HepG2 (cell line): Measurements from ENCODE around the gene GFAP. TPM values are rescaled to one million over a fixed set of nuclear protein-coding genes. Genes with fewer than 3 reads are reported as not detected.

Experiments
- ARNT ChIP-seq: fragments of 450-650 bp; IDR thresholded peaks from 2 replicates; pipeline ENCODE4 v1.6.1; 2017
- CHD4 ChIP-seq: fragments of 200-600 bp; sonication (generic); IDR thresholded peaks from 2 replicates; pipeline ENCODE4 v1.7.0; 2017; ENCODE audit warnings: mild to moderate bottlenecking, low read length, borderline replicate concordance
- FOXA1 ChIP-seq, 2 experiments: fragments of 450-650 bp in 1 of 2; sonication (generic) in 1 of 2; formaldehyde crosslinking in 1 of 2; IDR thresholded peaks; 2 replicates each; pipeline versions ENCODE4 v1.4.0 to v1.6.1; 2016 to 2020; ENCODE audit warnings: missing genetic modification reagents in 1 of 2
- FOXC1 ChIP-seq: sonication (generic); formaldehyde crosslinking; IDR thresholded peaks from 2 replicates; pipeline ENCODE4 v1.8.0; 2022; ENCODE audit warnings: mild to moderate bottlenecking, missing genetic modification reagents, borderline replicate concordance
- FOXP1 ChIP-seq, 2 experiments: fragments of 450-650 bp in 1 of 2; IDR thresholded peaks; 2 replicates each; pipeline ENCODE4 v1.6.1; 2017 to 2018; ENCODE audit warnings: antibody characterized with exemption in 1 of 2
- HES4 ChIP-seq: sonication (generic); formaldehyde crosslinking; IDR thresholded peaks from 2 replicates; pipeline ENCODE4 v1.9.0; 2021; ENCODE audit warnings: mild to moderate bottlenecking, missing genetic modification reagents, borderline replicate concordance
- LCORL ChIP-seq, 2 experiments: fragments of 450-650 bp in 1 of 2; sonication (generic) in 1 of 2; formaldehyde crosslinking in 1 of 2; IDR thresholded peaks; 2 replicates each; pipeline versions ENCODE4 v1.5.0 to v1.6.1; 2017 to 2020; ENCODE audit warnings: antibody characterized with exemption in 1 of 2, missing genetic modification reagents in 1 of 2
- MIER2 ChIP-seq: IDR thresholded peaks from 2 replicates; pipeline ENCODE4 v1.6.1; 2016; ENCODE audit warnings: missing biosample characterization, missing genetic modification reagents
- MTA1 ChIP-seq: sonication (generic); formaldehyde crosslinking; IDR thresholded peaks from 2 replicates; pipeline ENCODE4 v1.4.0; 2020; ENCODE audit warnings: missing genetic modification reagents, mild to moderate bottlenecking, borderline replicate concordance
- NFIB ChIP-seq: sonication (generic); formaldehyde crosslinking; IDR thresholded peaks from 2 replicates; pipeline ENCODE4 v1.9.0; 2021; ENCODE audit warnings: missing genetic modification reagents, mild to moderate bottlenecking, borderline replicate concordance
- NR2C2 ChIP-seq: sonication (generic); formaldehyde crosslinking; IDR thresholded peaks from 2 replicates; pipeline ENCODE4 v1.4.0; 2020; ENCODE audit warnings: missing genetic modification reagents, mild to moderate bottlenecking, moderate library complexity, borderline replicate concordance
- REST ChIP-seq, 2 experiments: IDR thresholded peaks; 2 replicates each; pipeline ENCODE4 v1.6.1; 2011 to 2012; ENCODE audit warnings: low read length in 2 of 2, borderline replicate concordance in 1 of 2, low read depth in 1 of 2, mild to moderate bottlenecking in 1 of 2, moderate library complexity in 1 of 2
- RFX5 ChIP-seq: IDR thresholded peaks from 2 replicates; pipeline ENCODE4 v1.6.1; 2011; ENCODE audit warnings: low read depth, low read length, improper control_type of control experiment
- SMYD3 ChIP-seq: sonication (generic); formaldehyde crosslinking; IDR thresholded peaks from 2 replicates; pipeline ENCODE4 v1.8.1; 2023; ENCODE audit warnings: mild to moderate bottlenecking, missing genetic modification reagents
- STAG1 ChIP-seq: sonication (generic); formaldehyde crosslinking; IDR thresholded peaks from 2 replicates; pipeline ENCODE4 v1.4.0; 2020; ENCODE audit warnings: missing genetic modification reagents
- TAF15 ChIP-seq: fragments of 200-400 bp; formaldehyde crosslinking; IDR thresholded peaks from one replicate; pipeline ENCODE4 v1.6.1; 2018; ENCODE audit warnings: mild to moderate bottlenecking, low read depth, low read length; ENCODE audit not compliant: poor library complexity, severe bottlenecking
- TP53 ChIP-seq: sonication (generic); formaldehyde crosslinking; conservative IDR thresholded peaks from 2 replicates; pipeline ENCODE4 v1.4.0; 2020; ENCODE audit warnings: missing genetic modification reagents
- ZNF12 ChIP-seq: sonication (generic); formaldehyde crosslinking; IDR thresholded peaks from 2 replicates; pipeline ENCODE4 v1.5.0; 2020; ENCODE audit warnings: missing genetic modification reagents
- ZNF136 ChIP-seq: sonication (generic); formaldehyde crosslinking; IDR thresholded peaks from 2 replicates; pipeline ENCODE4 v1.8.1; 2022; ENCODE audit warnings: low read depth, mild to moderate bottlenecking, moderate library complexity, missing genetic modification reagents
- ZNF557 ChIP-seq: sonication (generic); formaldehyde crosslinking; IDR thresholded peaks from 2 replicates; pipeline ENCODE4 v1.4.0; 2020; ENCODE audit warnings: missing genetic modification reagents
- polyA plus RNA-seq, 8 experiments: library from polyadenylated mRNA; depleted of rRNA in 3 of 8; stranded (reverse) in 7 of 8; unstranded in 1 of 8; fragments of >200 nt; fragmentation: Illumina TruSeq in 4 of 8; extraction: Trizol in 4 of 8; gene quantifications; 2 replicates each; pipeline versions ENCODE4 v1.2.1 to v1.2.3, GENCODE V29; 2011 to 2016; ENCODE audit warnings: low read depth in 4 of 8, missing spikeins in 1 of 8, mixed read lengths in 1 of 8; ENCODE audit not compliant: insufficient read depth in 1 of 8
- total RNA-seq, 5 experiments: library from RNA; depleted of rRNA; stranded (reverse); fragments of >200 nt; fragmentation: Illumina TruSeq; extraction: Trizol; gene quantifications; 2 replicates each; pipeline ENCODE4 v1.2.3, GENCODE V29; 2016; ENCODE audit warnings: low read depth in 1 of 5
- TF ChIP-seq, protein P1 (sequence below), 2 experiments: fragments of 450-650 bp in 1 of 2; sonication (generic) in 1 of 2; formaldehyde crosslinking; IDR thresholded peaks; 2 replicates each; pipeline versions ENCODE4 v1.5.0 to v1.8.0; 2020 to 2022; ENCODE audit warnings: mild to moderate bottlenecking in 1 of 2, missing genetic modification reagents in 1 of 2
- TF ChIP-seq, protein P2 (sequence below): sonication (generic); IDR thresholded peaks from 2 replicates; pipeline ENCODE4 v1.6.1; 2016; ENCODE audit warnings: low read depth, borderline replicate concordance
- TF ChIP-seq, protein P3 (sequence below): sonication (generic); formaldehyde crosslinking; IDR thresholded peaks from 2 replicates; pipeline ENCODE4 v1.4.0; 2020; ENCODE audit warnings: mild to moderate bottlenecking, missing genetic modification reagents

The GFAP gene
- total and polyA plus RNA-seq, 2 of the 13 experiments (the other 11 are each of a cell fraction or from before 2014, with no cell fraction given) = 0.11 to 0.29 TPM

DNA sequence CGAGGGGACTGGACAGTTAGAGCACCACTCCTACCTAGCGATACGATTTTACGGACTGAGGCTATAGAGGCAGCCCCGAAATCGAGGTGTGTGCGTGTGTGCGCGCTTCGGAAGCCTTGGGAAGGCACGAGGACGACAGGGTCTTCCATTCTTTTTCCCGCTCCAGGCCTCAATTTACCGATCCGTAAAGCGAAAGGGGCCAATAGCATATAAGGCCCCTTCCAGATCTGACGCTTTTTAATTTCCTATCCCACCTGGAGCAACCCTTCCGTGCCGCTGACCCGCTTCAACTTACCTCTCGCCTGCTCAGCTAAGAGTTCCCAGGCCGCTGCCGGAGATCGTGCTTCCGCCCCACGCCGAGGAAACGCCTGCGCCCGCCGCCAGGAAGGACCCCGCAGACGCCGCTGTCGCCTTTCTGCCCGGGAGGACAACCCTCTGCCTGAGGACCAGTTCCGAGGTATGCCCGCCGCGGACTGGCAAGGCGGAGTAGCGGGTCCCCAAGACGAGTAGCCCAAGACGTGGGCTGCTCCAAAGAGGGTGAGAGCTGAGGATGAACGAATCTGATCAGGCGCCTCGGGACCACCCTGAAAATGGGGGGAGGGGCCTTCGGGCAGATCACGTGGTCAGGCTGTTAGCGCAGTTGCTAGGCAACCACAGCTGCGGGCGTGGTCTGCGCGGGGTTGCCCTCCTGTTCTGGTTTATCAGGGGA is 16.1 kb downstream of the GFAP start, which contains the start of gene EFTUD2 (continued):
- TF ChIP-seq RFX5 (no peak), MTA1 (CRISPR knock-in tag) (peak; percentile 86; the same call in 1 of the 2 replicates), STAG1 (no peak), CHD4 (no peak), REST (IDR thresholded peaks at IDR 0.05; ENCODE audit: borderline replicate concordance in 1 of 2, low read depth in 1 of 2, low read length in 2 of 2) (peak in 1 of 2 experiments; percentile 40; a peak in 1 of 4 replicates), TAF15 (peak; percentile 56), FOXC1 (CRISPR knock-in tag) (peak; percentile 97), SMYD3 (CRISPR knock-in tag) (peak; percentile 99), FOXA1 (IDR thresholded peaks at IDR 0.05) (no peak), FOXA1 (CRISPR knock-in tag; IDR thresholded peaks at IDR 0.05) (0 out of 2 replicates have a peak, but pooled peaks have one; percentile 13), ZNF136 (CRISPR knock-in tag) (peak; percentile 92; the same call in 1 of the 2 replicates), TP53 (peak; percentile 75; the same call in 1 of the 2 replicates), ZNF557 (no peak; the same call in 1 of the 2 replicates), FOXP1 (IDR thresholded peaks at IDR 0.05) (no peak), FOXP1 (CRISPR knock-in tag; IDR thresholded peaks at IDR 0.05) (peak; percentile 55; the same call in 1 of the 2 replicates), NFIB (no peak), LCORL (IDR thresholded peaks at IDR 0.05) (peak; percentile 90), LCORL (CRISPR knock-in tag; IDR thresholded peaks at IDR 0.05) (no peak; the same call in none of the 2 replicates), MIER2 (peak; percentile 82; the same call in 1 of the 2 replicates), ARNT (no peak), HES4 (CRISPR knock-in tag) (peak; percentile 78; the same call in 1 of the 2 replicates), NR2C2 (CRISPR knock-in tag) (peak; percentile 90), ZNF12 (CRISPR knock-in tag) (peak; percentile 58; the same call in 1 of the 2 replicates)
- TF ChIP-seq, protein P1, sequence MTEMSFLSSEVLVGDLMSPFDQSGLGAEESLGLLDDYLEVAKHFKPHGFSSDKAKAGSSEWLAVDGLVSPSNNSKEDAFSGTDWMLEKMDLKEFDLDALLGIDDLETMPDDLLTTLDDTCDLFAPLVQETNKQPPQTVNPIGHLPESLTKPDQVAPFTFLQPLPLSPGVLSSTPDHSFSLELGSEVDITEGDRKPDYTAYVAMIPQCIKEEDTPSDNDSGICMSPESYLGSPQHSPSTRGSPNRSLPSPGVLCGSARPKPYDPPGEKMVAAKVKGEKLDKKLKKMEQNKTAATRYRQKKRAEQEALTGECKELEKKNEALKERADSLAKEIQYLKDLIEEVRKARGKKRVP (CRISPR knock-in tag; IDR thresholded peaks at IDR 0.05) = peak in 1 of 2 experiments; percentile 86; a peak in 2 of 4 replicates
- TF ChIP-seq, protein P2, sequence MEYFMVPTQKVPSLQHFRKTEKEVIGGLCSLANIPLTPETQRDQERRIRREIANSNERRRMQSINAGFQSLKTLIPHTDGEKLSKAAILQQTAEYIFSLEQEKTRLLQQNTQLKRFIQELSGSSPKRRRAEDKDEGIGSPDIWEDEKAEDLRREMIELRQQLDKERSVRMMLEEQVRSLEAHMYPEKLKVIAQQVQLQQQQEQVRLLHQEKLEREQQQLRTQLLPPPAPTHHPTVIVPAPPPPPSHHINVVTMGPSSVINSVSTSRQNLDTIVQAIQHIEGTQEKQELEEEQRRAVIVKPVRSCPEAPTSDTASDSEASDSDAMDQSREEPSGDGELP = no peak; the same call in 1 of the 2 replicates
- TF ChIP-seq, protein P3, sequence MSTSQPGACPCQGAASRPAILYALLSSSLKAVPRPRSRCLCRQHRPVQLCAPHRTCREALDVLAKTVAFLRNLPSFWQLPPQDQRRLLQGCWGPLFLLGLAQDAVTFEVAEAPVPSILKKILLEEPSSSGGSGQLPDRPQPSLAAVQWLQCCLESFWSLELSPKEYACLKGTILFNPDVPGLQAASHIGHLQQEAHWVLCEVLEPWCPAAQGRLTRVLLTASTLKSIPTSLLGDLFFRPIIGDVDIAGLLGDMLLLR = peak; percentile 92
